Fibroblast of villous mesenchyme (primary cell): ENCODE results near the gene KLHL17. TPM values are rescaled to one million over a fixed set of nuclear protein-coding genes. Genes with fewer than 3 reads are reported as not detected.

Experiments
- DNase-seq: peaks from one replicate; pipeline ENCODE4 v3.0.0-alpha.2; 2010; ENCODE audit warnings: low read depth
- H3K4me3 ChIP-seq: 2 replicates; pipeline ENCODE4 v1.5.1; 2011; ENCODE audit warnings: low read depth, mild to moderate bottlenecking, low read length
- CTCF ChIP-seq: IDR thresholded peaks from 2 replicates; pipeline ENCODE4 v1.5.1; 2012; ENCODE audit warnings: low read depth, mild to moderate bottlenecking, low read length; ENCODE audit not compliant: insufficient read depth
- total RNA-seq: library from RNA; depleted of rRNA; stranded (reverse); fragments of >200 nt; gene quantifications from 2 replicates; pipeline ENCODE4 v1.2.3, GENCODE V29; 2012

KLHL17 gene
- total RNA-seq, 1 donor, result 6.0 TPM

DNA sequence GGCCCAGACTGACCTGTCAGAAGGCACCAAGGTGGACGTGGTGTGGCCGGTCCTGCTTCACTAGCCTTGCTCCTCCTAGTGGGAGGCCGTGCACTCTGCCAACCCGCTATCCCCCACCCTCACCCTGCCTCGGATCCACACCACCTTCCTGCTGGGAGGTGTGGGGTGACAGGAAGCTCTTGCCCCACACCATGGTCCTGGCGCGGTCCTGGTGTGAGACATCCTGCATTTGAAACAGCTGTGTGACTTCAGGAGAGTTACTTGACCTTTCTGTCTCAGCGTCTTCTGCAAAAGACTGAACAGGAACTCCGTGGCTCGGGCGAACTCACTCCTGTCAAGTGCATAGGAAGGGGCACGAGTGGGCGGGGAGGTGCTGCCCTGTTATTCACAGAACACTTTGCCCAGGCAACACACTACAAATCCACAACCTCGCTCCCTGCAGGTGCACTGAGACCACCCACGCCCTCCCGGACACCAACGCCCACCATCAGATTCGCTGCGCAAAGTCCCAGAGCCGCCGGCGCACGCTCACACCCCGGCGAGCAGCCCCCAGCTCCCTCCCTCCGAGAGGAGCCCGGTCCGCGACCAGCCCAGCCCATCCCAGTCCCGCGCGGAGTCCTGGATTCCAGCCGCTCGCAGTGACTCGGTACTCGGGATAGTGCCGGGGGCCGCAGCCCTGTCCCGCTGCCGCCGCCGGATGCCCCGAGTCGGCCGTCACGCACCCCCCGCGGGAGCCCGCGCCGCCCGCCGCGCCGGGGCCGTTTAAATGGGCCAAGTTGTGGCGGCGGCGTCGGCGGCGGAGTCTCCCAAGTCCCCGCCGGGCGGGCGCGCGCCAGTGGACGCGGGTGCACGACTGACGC, 37.0 kb upstream of the KLHL17 start, which contains the start of gene SAMD11:
TSS of gene SAMD11 (plus strand) at position 793 of the 860 bp plus-strand sequence. CDS start 509 bp downstream, outside the sequence.
- H3K4me3 ChIP-seq, result peak within 1 kb of the TSS; percentile 52
- no peak for TF ChIP-seq CTCF
- peak; percentile 88 for DNase-seq

- no peak for TF ChIP-seq CTCF
- H3K4me3 ChIP-seq, result peak overlapping the region; percentile 52
- no peak for DNase-seq
These were observed 36.3 kb upstream of the KLHL17 start for GRCh38 chr1:923991-924655.

GRCh38 chr1:924656-925560, 35.5 kb upstream of the KLHL17 start:
- H3K4me3 ChIP-seq, result peak overlapping the region; percentile 52
- DNase-seq, result no peak
- no peak for TF ChIP-seq CTCF

- peak; percentile 45 for DNase-seq
- H3K4me3 ChIP-seq, result peak overlapping the region; percentile 29
- peak; percentile 13 for TF ChIP-seq CTCF
These were observed 34.6 kb upstream of the KLHL17 start for GRCh38 chr1:925561-926421.

DNA sequence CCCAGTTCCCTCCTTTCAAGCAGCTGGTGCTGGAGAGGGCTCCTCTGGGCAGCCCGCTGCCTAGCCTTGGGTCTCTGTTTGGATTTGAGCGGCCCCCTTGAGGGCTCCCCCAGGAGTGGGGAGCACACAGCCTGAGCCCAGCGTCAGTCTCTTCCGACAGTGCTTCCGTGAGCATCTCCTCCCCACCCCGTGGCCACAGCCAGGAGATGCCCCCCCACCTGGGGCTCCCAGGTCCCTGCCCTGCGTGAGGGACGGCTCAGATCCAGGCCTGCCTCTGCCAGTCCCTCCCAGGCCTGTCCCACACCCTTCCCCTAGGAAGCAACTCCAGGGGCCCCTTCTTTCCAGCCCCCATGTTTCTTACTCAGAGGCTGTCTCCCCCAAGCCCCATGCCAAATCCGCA, 33.1 kb upstream of the KLHL17 start:
- H3K4me3 ChIP-seq, result no peak overlapping the region
- DNase-seq, result no peak
- TF ChIP-seq CTCF, result no peak

GRCh38 chr1:927748-928147, 32.6 kb upstream of the KLHL17 start:
- no peak for TF ChIP-seq CTCF
- H3K4me3 ChIP-seq, result no peak overlapping the region
- no peak for DNase-seq
